22Rv1 (cell line): ENCODE results near the gene EPAS1.

Source experiments
- CTCF ChIP-seq: fragments of 450-650 bp; IDR thresholded peaks from 2 replicates; pipeline ENCODE4 v1.5.1; 2017; ENCODE audit warnings: mild to moderate bottlenecking
- ZFX ChIP-seq: fragments of 450-650 bp; IDR thresholded peaks from 2 replicates; pipeline ENCODE4 v1.6.1; 2017; ENCODE audit warnings: antibody characterized with exemption, borderline replicate concordance

GRCh38 chr2:46363535-46364170 lies 66.4 kb downstream of the EPAS1 start:
- TF ChIP-seq ZFX (no peak), CTCF (no peak)
